Lung microvascular endothelial cell (primary cell): ENCODE measurements around the gene DPEP2. TPM values are rescaled to one million over a fixed set of nuclear protein-coding genes. Genes with fewer than 3 reads are reported as not detected.

ENCODE experiments used
- DNase-seq, 2 donors: peaks; one replicate each; pipeline versions ENCODE4 v3.0.0 to v3.0.0-alpha.2; 2010; ENCODE audit warnings: low read depth in 2 of 2
- total RNA-seq: library from RNA; depleted of rRNA; stranded (reverse); fragments of >200 nt; gene quantifications from 2 replicates; pipeline ENCODE4 v1.2.1, GENCODE V29; 2014

The DPEP2 gene
- total RNA-seq, 1 donor from 2014 or later: 8.9 TPM

DNA sequence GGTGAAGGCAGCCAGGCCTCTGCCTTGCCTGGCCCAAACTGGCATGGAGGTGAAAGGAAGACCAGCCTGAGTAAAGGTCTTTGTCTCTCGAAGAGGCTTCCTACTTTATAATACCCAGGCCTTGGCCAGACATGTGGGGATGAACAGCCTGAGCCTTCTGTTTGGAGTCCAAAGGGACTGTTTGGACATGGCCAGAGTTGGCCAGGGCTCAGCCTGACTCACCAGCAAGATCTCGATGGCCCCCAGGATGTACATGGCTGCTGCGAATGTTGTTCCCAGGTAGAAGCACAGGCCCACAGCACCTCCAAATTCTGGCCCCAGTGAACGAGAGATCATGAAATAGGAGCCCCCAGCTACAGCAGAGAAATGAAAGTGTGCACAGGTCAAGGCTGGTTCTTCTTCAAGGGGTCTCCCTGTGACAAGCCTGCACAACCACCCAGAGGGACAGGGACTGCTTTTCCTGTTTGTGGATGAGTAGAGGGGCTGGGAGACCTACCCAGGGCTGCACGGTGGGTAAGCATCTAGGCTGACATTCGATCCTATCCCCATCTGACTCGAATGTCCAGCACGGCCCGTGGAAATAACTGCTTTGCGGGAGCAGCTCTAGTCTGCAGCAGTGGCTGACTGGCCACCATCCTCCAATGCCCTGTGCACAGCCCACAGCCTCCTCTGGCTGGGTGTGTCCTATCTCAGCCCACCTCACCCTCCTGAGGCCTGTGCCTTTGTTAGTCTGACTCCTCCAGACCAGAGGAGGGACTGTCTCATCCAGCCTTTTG lies 44.7 kb downstream of the DPEP2 start:
- no peak for DNase-seq

GRCh38 chr16:67953641-67954375 lies 45.5 kb downstream of the DPEP2 start:
- no peak for DNase-seq

DNA sequence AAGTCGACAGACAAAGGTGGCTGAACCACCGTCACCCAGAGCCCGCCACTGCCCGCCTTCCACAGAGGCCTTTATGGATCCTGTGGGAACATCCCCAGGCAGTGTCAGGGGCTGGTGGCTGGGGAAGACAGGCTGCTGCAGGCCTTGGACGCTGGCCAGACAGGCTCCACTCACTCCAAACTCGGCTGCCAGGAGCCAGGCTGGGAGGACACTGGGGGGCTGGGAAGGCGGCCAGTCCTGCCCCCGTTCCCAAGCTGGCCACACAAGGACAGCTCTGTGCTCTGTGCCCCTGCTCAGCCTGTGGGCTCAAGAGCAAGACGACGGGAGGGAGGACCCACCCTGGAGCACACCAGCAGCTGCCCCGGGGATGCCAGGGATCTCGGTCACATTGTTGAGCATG lies 47.8 kb downstream of the DPEP2 start:
- DNase-seq: no peak

- no peak for DNase-seq
Observed at GRCh38 chr16:67950335-67950843, 48.9 kb downstream of the DPEP2 start.

- no peak for DNase-seq
Observed at GRCh38 chr16:67949645-67950044, 49.6 kb downstream of the DPEP2 start.

GRCh38 chr16:67948015-67948414 lies 51.3 kb downstream of the DPEP2 start:
- no peak for DNase-seq

DNA sequence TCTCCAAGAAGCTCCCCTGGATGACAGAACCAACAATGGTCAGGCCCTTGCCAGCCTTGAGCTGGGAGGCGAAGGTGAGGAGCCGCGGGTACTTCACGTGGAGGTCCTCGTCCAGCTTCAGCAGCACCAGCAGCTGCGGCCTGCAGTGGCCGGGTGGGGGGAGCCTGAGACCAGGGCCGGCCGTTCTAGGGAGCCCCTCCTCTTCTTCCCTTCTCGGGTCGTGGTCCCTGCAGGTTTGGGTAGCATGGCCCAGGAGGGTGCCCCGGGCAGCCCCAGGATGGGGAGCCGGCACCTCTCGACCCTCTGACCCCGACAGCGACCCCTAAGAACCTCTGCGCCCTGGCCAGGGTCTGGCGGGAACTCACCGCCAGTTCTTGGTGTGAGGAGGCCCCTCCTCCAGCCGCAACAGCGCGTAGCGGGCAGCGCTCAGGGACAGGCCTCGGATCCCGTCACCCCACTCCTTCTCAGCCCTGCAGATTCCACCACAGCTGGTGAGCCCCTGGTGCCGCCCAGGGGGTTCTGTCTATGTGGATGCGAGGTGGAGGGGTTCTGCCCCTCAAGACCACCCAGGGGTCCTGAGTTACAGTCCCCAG lies 52.2 kb downstream of the DPEP2 start:
- DNase-seq: no peak

DNA sequence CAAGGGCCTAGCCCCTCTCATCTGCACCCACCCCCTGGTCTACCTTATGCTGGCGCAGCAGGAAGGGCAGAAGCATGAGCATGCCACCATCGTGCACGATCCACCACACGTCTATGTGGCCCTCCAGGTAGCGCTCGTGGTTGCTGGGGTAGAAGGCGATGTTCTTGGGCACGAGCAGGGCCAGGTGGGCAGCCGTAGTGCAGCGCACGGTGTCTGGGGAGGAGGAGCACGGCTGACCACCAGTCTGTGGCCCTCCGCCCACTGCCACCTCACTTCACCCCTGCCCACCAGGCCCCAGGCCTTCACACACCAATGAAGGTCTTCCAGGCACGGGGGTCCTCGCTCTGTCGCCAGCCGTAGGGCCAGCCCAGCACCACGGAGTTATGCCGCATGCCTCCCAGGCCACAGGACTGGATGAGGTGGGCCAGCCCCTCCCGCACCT lies 53.1 kb downstream of the DPEP2 start:
- DNase-seq: no peak

GRCh38 chr16:67945392-67945933 lies 53.8 kb downstream of the DPEP2 start:
- no peak for DNase-seq

GRCh38 chr16:67944690-67945391 lies 54.4 kb downstream of the DPEP2 start:
- DNase-seq: no peak

- no peak for DNase-seq
Observed at GRCh38 chr16:67943619-67944504, 55.4 kb downstream of the DPEP2 start, which contains the start of gene LCAT. Gene LCAT, minus strand, starts transcription at chr16:67944120. Its CDS starts 19 bp downstream, at chr16:67944101.

GRCh38 chr16:67943256-67943618 lies 56.0 kb downstream of the DPEP2 start:
- DNase-seq: no peak

- DNase-seq: no peak
Observed at GRCh38 chr16:67942510-67943255, 56.6 kb downstream of the DPEP2 start.

DNA sequence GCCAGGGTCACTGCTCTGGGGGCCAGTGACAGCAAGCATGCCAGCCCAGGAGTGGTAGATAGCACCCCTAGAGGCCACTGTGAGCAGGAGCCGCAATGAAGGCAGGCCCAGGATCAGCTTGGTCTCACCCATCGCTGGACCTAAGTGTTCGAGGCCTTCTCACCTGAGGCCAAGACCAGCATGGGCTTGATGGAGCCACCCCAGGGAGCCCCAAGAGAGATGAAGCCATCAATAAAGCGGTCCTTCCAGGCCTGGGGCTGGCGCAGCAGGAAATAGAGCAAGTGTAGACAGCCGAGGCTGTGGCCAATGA lies 57.1 kb downstream of the DPEP2 start:
- DNase-seq: peak in 1 of 2 donors; percentile 56

DNA sequence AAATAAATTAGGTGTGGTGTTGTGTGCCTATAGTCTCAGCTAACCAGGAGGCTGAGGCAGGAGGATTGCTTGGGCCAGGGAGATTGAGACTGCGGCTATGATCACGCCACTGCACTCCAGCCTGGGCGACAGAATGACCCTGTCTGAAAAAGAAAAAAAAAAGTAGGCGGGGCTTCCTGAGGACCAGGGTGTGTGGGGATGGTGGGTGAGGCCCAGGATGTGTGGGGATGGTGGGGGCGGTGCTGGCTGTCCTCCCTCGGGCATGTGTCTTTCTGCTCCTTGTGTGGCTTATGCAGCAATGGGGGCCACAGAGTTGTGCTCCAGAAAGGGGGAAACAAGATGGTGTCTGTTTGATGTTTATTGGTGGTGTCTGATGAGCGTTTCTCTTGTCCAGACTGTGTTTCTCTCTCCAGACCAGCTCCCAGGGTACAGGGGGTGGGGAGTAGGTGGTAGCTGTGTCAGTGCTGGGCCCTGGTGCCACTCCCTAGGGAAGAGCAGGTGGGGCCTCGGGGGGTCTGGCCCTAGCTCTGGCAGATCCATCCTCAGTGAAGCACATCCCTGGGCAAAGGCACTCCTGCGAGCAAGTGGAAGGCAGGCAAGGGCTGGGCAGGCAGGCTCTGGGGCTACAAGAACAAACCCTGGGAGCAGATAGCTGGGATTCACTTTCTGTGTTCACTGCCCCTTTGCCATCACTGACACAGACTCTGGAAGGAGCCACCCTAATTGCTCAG lies 57.6 kb downstream of the DPEP2 start:
- no peak for DNase-seq

GRCh38 chr16:67940446-67941089 lies 58.7 kb downstream of the DPEP2 start:
- DNase-seq: no peak

DNA sequence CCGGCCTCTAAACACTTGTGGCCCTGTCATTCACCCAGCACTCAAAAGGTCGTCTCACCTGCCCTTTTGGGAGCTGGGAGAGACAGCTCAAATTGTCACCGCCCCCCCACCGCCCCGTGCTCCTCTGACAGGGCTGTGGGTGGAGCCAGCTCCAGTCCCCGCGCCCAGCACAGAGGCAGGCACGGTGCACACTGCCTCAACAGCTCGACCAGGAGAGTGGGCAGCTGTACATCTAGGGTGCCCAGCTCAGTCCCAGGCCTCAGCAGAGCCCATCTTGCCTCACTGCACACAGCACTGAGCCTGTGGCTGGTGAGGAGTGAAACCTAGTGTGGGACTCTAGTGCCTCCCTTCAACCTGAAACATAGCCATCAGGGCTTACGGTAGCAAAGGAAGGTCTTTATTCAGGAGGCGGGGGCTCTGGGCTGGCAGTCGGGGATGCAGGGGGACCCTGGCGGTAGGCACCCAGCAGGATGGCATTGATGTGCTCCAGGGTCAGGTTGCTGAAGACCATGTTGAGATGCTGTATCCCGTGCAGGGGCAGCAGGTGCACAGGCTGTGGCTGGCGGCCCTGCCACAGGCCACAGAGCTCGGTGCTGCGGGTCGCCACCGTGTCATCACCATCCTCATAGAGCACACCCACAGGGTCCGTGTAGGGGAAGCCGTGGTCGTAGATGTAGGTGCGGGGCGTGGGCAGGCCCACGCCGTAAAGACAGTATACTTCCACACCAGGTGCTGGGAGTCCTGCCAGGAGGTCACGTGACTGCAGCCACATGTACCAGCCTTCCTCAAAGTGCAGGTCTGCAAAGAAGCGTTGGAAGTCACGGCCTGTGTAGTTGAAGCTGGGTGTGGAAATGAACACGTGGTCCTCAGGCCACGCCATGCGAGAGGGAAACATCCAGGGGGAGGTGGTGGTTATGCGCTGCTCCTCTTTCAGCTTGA lies 59.5 kb downstream of the DPEP2 start:
- DNase-seq: no peak
